HepG2 (cell line): ENCODE results near the gene RPS2. TPM values are rescaled to one million over a fixed set of nuclear protein-coding genes. Genes with fewer than 3 reads are reported as not detected.

Experiments used
- BCL3 ChIP-seq: sonication (generic); formaldehyde crosslinking; IDR thresholded peaks from 2 replicates; pipeline ENCODE4 v1.5.1; 2020; ENCODE audit warnings: mild to moderate bottlenecking, missing genetic modification reagents, moderate library complexity
- FOXK1 ChIP-seq: sonication (generic); formaldehyde crosslinking; IDR thresholded peaks from 2 replicates; pipeline ENCODE4 v1.4.0; 2020; ENCODE audit warnings: low read depth, missing genetic modification reagents, borderline replicate concordance
- FOXO1 ChIP-seq: sonication (generic); formaldehyde crosslinking; IDR thresholded peaks from 2 replicates; pipeline ENCODE4 v1.4.0; 2020; ENCODE audit warnings: missing genetic modification reagents
- IKZF5 ChIP-seq: IDR thresholded peaks from 2 replicates; pipeline ENCODE4 v1.6.1; 2018; ENCODE audit warnings: missing genetic modification reagents, mild to moderate bottlenecking, missing compliant biosample characterization
- MIER3 ChIP-seq: IDR thresholded peaks from 2 replicates; pipeline ENCODE4 v1.6.1; 2016; ENCODE audit warnings: missing compliant biosample characterization, borderline replicate concordance
- NFKB2 ChIP-seq: sonication (generic); formaldehyde crosslinking; IDR thresholded peaks from 2 replicates; pipeline ENCODE4 v1.4.0; 2020; ENCODE audit warnings: missing genetic modification reagents, borderline replicate concordance
- NR2F2 ChIP-seq: IDR thresholded peaks from 2 replicates; pipeline ENCODE4 v1.6.1; 2012; ENCODE audit warnings: low read depth, inconsistent platforms, borderline replicate concordance
- SIX4 ChIP-seq: sonication (generic); formaldehyde crosslinking; IDR thresholded peaks from 2 replicates; pipeline ENCODE4 v1.4.0; 2020; ENCODE audit warnings: missing genetic modification reagents
- SMC3 ChIP-seq: IDR thresholded peaks from 2 replicates; pipeline ENCODE4 v1.6.1; 2011; ENCODE audit warnings: low read length, improper control_type of control experiment
- TFAP4 ChIP-seq: sonication (generic); IDR thresholded peaks from 2 replicates; pipeline ENCODE4 v1.6.1; 2016; ENCODE audit warnings: low read depth, borderline replicate concordance
- ZBTB38 ChIP-seq: sonication (generic); formaldehyde crosslinking; IDR thresholded peaks from 2 replicates; pipeline ENCODE4 v1.5.1; 2020; ENCODE audit warnings: mild to moderate bottlenecking, missing genetic modification reagents
- ZHX1 ChIP-seq: sonication (generic); formaldehyde crosslinking; IDR thresholded peaks from 2 replicates; pipeline ENCODE4 v1.8.1; 2022; ENCODE audit warnings: low read depth, mild to moderate bottlenecking, missing genetic modification reagents
- ZNF292 ChIP-seq: sonication (generic); formaldehyde crosslinking; IDR thresholded peaks from 2 replicates; pipeline ENCODE4 v1.8.1; 2022; ENCODE audit warnings: mild to moderate bottlenecking, low read depth, missing genetic modification reagents, borderline replicate concordance
- ZNF350 ChIP-seq: sonication (generic); formaldehyde crosslinking; IDR thresholded peaks from 2 replicates; pipeline ENCODE4 v1.4.0; 2020; ENCODE audit warnings: mild to moderate bottlenecking, low read depth, missing genetic modification reagents, borderline replicate concordance
- ZNF710 ChIP-seq: sonication (generic); formaldehyde crosslinking; IDR thresholded peaks from 2 replicates; pipeline ENCODE4 v1.5.0; 2020; ENCODE audit warnings: mild to moderate bottlenecking, missing genetic modification reagents, borderline replicate concordance
- ZNF770 ChIP-seq: sonication (generic); formaldehyde crosslinking; IDR thresholded peaks from 2 replicates; pipeline ENCODE4 v1.5.0; 2020; ENCODE audit warnings: mild to moderate bottlenecking, missing genetic modification reagents
- polyA plus RNA-seq, 8 experiments: library from polyadenylated mRNA; depleted of rRNA in 3 of 8; stranded (reverse) in 7 of 8; unstranded in 1 of 8; fragments of >200 nt; fragmentation: Illumina TruSeq in 4 of 8; extraction: Trizol in 4 of 8; gene quantifications; 2 replicates each; pipeline versions ENCODE4 v1.2.1 to v1.2.3, GENCODE V29; 2011 to 2016; ENCODE audit warnings: low read depth in 4 of 8, missing spikeins in 1 of 8, mixed read lengths in 1 of 8; ENCODE audit not compliant: insufficient read depth in 1 of 8
- total RNA-seq, 5 experiments: library from RNA; depleted of rRNA; stranded (reverse); fragments of >200 nt; fragmentation: Illumina TruSeq; extraction: Trizol; gene quantifications; 2 replicates each; pipeline ENCODE4 v1.2.3, GENCODE V29; 2016; ENCODE audit warnings: low read depth in 1 of 5

Gene RPS2
- total and polyA plus RNA-seq, 2 of the 13 experiments (the other 11 are each of a cell fraction or from before 2014, with no cell fraction given): 1,908 to 4,514 TPM

GRCh38 chr16:2003827-2004641, 39.4 kb upstream of the RPS2 start (continued):
- 0 out of 2 replicates have a peak, but pooled peaks have one; percentile 21 for TF ChIP-seq ZHX1 (CRISPR knock-in tag)
- TF ChIP-seq MIER3: peak; percentile 70; the same call in 1 of the 2 replicates
- peak; percentile 49; the same call in 1 of the 2 replicates for TF ChIP-seq FOXK1 (CRISPR knock-in tag)
- peak; percentile 91 for TF ChIP-seq TFAP4
- TF ChIP-seq ZNF710 (CRISPR knock-in tag): no peak
- no peak for TF ChIP-seq SIX4 (CRISPR knock-in tag)
- peak; percentile 54 for TF ChIP-seq ZNF350 (CRISPR knock-in tag)
- peak; percentile 55; the same call in 1 of the 2 replicates for TF ChIP-seq NFKB2
- peak; percentile 62; the same call in 1 of the 2 replicates for TF ChIP-seq ZBTB38
- TF ChIP-seq ZNF770 (CRISPR knock-in tag): peak; percentile 74
- no peak for TF ChIP-seq ZNF292 (CRISPR knock-in tag)
- TF ChIP-seq SMC3: peak; percentile 48; the same call in 1 of the 2 replicates
- peak; percentile 58; the same call in 1 of the 2 replicates for TF ChIP-seq BCL3 (CRISPR knock-in tag)
- no peak for TF ChIP-seq NR2F2
- peak; percentile 66; the same call in 1 of the 2 replicates for TF ChIP-seq IKZF5 (CRISPR knock-in tag)
- no peak; the same call in 1 of the 2 replicates for TF ChIP-seq FOXO1 (CRISPR knock-in tag)
